Esophagus muscularis mucosa (tissue), 3 donors: ENCODE measurements around the gene SUV39H1.

Experiments used
- CTCF ChIP-seq, 3 experiments: fragments of 200-600 bp in 2 of 3; fragments of 450-650 bp in 1 of 3; sonication (generic) in 2 of 3; IDR thresholded peaks; one replicate each; pipeline ENCODE4 v1.5.1; 2017 to 2019; ENCODE audit warnings: antibody characterized with exemption in 3 of 3, mild to moderate bottlenecking in 2 of 3, moderate library complexity in 1 of 3
- POLR2A ChIP-seq: fragments of 450-650 bp; IDR thresholded peaks from one replicate; pipeline ENCODE4 v1.6.1; 2017; ENCODE audit warnings: antibody characterized with exemption, moderate library complexity, mild to moderate bottlenecking, low read depth

GRCh38 chrX:48715876-48716502 is 19.5 kb downstream of the SUV39H1 start:
- TF ChIP-seq CTCF (IDR thresholded peaks at IDR 0.05) (no peak), POLR2A (no peak)
